ENCODE results near the gene KCNQ1. TPM values are rescaled to one million over a fixed set of nuclear protein-coding genes. Genes with fewer than 3 reads are reported as not detected.

Gene KCNQ1
- polyA plus RNA-seq, 1 donor (not counting 4 experiments of a cell fraction or from before 2014, with no cell fraction given): not detected

DNA sequence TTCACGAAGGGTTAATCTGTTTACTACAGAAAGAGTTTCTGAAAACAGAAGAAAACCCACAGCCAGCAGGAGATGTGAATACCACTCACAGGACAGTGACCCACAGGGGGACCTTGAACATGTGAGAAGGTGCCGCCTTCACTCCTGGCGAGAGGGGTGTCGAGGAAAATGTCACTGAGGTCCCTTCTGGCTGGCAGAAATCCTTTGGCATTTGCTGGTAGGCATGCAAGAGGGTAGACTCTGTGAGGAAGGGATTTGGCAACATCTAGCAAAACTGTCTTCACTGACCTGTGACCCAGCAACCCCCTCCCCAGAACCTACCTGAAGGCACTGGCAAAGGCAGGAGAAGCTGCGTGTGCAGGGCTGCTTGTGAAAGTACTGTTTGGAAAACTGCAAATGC lies 8.6 kb downstream of the KCNQ1 start:
- Histone ChIP-seq H3K27ac (ENCODE audit: control insufficient read depth, insufficient read depth, low read length) (no peak overlapping the region), H2AFZ (ENCODE audit: control insufficient read depth, low read length) (no peak overlapping the region), H3K4me2 (ENCODE audit: control insufficient read depth, extremely low read depth, insufficient read depth, low read depth, low read length) (no peak overlapping the region), H3K9me3 (ENCODE audit: control insufficient read depth, low read depth, low read length) (no peaks in the 10 kb centered on the region), H4K20me1 (ENCODE audit: control insufficient read depth, extremely low read depth, insufficient read depth, low read length) (no peaks in the 10 kb centered on the region), H3K9me1 (ENCODE audit: control insufficient read depth, extremely low read depth, insufficient read depth, low read length) (no peaks in the 10 kb centered on the region), H3K4me3 (ENCODE audit: control insufficient read depth in 2 of 3, extremely low read depth in 1 of 3, insufficient read depth in 2 of 3, low read depth in 1 of 3, low read length in 3 of 3) (no peak overlapping the region), H3K9ac (ENCODE audit: control insufficient read depth, extremely low read depth, insufficient read depth, low read length) (no peak overlapping the region), H3K36me3 (ENCODE audit: control insufficient read depth in 2 of 2, extremely low read depth in 1 of 2, insufficient read depth in 2 of 2, low read length in 2 of 2) (no peaks in the 10 kb centered on the region), H3K79me2 (ENCODE audit: control insufficient read depth, insufficient read depth, low read length) (no peaks in the 10 kb centered on the region), H3K27me3 (ENCODE audit: control insufficient read depth, extremely low read depth, insufficient read depth, low read length) (peaks cover 17% of the 10 kb centered on the region), H3K4me1 (ENCODE audit: control insufficient read depth, extremely low read depth, insufficient read depth, low read length) (no peaks in the 10 kb centered on the region)
- dilution Hi-C loops (cut with MboI; ENCODE audit: extremely low pct_ligation_motif_present, low sequenced_read_pairs): no loop called here
- no peak for DNase-seq (ENCODE audit: low read depth, low spot score)
- FAIRE-seq: no peak
- TF ChIP-seq, protein P1, sequence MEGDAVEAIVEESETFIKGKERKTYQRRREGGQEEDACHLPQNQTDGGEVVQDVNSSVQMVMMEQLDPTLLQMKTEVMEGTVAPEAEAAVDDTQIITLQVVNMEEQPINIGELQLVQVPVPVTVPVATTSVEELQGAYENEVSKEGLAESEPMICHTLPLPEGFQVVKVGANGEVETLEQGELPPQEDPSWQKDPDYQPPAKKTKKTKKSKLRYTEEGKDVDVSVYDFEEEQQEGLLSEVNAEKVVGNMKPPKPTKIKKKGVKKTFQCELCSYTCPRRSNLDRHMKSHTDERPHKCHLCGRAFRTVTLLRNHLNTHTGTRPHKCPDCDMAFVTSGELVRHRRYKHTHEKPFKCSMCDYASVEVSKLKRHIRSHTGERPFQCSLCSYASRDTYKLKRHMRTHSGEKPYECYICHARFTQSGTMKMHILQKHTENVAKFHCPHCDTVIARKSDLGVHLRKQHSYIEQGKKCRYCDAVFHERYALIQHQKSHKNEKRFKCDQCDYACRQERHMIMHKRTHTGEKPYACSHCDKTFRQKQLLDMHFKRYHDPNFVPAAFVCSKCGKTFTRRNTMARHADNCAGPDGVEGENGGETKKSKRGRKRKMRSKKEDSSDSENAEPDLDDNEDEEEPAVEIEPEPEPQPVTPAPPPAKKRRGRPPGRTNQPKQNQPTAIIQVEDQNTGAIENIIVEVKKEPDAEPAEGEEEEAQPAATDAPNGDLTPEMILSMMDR (optimal IDR thresholded peaks at IDR 0.05 in 1 of 3, IDR thresholded peaks at IDR 0.05 in 1 of 3, conservative IDR thresholded peaks at IDR 0.05 in 1 of 3; ENCODE audit: extremely low read depth in 1 of 3, insufficient read depth in 2 of 3, low read length in 3 of 3): no peak
- TF ChIP-seq EZH2 (IDR thresholded peaks at IDR 0.05; ENCODE audit: low read length): no peak

DNA sequence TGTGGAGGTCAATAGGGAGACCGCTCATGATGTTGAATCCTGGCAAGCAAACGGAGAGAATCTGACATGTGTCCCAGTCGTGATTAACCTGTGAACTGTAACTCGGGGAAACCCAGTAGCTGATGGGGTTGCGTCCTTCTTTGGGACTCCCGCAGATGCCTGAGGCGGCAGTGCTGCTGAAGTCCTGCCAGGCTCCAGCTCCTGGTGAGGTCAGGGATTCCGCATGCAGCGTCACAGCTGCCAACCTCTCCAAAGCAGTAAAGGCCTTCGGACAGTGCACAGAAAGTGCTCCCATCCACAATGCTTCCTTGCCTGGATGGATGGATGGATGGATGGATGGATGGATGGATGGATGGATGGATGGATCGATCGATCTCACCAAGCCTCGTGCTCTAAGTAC lies 13.5 kb downstream of the KCNQ1 start:
- Histone ChIP-seq H3K9ac (ENCODE audit: control insufficient read depth, extremely low read depth, insufficient read depth, low read length) (no peak overlapping the region), H3K27me3 (ENCODE audit: control insufficient read depth, extremely low read depth, insufficient read depth, low read length) (peaks cover 3% of the 10 kb centered on the region), H3K9me1 (ENCODE audit: control insufficient read depth, extremely low read depth, insufficient read depth, low read length) (no peaks in the 10 kb centered on the region), H3K4me1 (ENCODE audit: control insufficient read depth, extremely low read depth, insufficient read depth, low read length) (no peaks in the 10 kb centered on the region), H4K20me1 (ENCODE audit: control insufficient read depth, extremely low read depth, insufficient read depth, low read length) (no peaks in the 10 kb centered on the region), H3K36me3 (ENCODE audit: control insufficient read depth in 2 of 2, extremely low read depth in 1 of 2, insufficient read depth in 2 of 2, low read length in 2 of 2) (no peaks in the 10 kb centered on the region), H2AFZ (ENCODE audit: control insufficient read depth, low read length) (no peak overlapping the region), H3K79me2 (ENCODE audit: control insufficient read depth, insufficient read depth, low read length) (no peaks in the 10 kb centered on the region), H3K4me2 (ENCODE audit: control insufficient read depth, extremely low read depth, insufficient read depth, low read depth, low read length) (no peak overlapping the region), H3K9me3 (ENCODE audit: control insufficient read depth, low read depth, low read length) (no peaks in the 10 kb centered on the region), H3K4me3 (ENCODE audit: control insufficient read depth in 2 of 3, extremely low read depth in 1 of 3, insufficient read depth in 2 of 3, low read depth in 1 of 3, low read length in 3 of 3) (no peak overlapping the region), H3K27ac (ENCODE audit: control insufficient read depth, insufficient read depth, low read length) (no peak overlapping the region)
- no peak for FAIRE-seq
- dilution Hi-C loops (cut with MboI; ENCODE audit: extremely low pct_ligation_motif_present, low sequenced_read_pairs): no loop called here
- TF ChIP-seq, protein P1 (optimal IDR thresholded peaks at IDR 0.05 in 1 of 3, IDR thresholded peaks at IDR 0.05 in 1 of 3, conservative IDR thresholded peaks at IDR 0.05 in 1 of 3; ENCODE audit: extremely low read depth in 1 of 3, insufficient read depth in 2 of 3, low read length in 3 of 3): no peak
- no peak for TF ChIP-seq EZH2 (IDR thresholded peaks at IDR 0.05; ENCODE audit: low read length)
- no peak for DNase-seq (ENCODE audit: low read depth, low spot score)

All from keratinocyte (primary cell).